Trophoblast cell (in vitro differentiated cells and primary cell): Measurements from ENCODE around the gene ARHGAP6.

Source experiments
- DNase-seq, 2 donors: peaks; one replicate each; pipeline ENCODE4 v3.0.0-alpha.2; 2016
- H2AFZ ChIP-seq: 2 replicates; pipeline ENCODE4 v1.6.1; 2013; ENCODE audit warnings: low read length, moderate library complexity, mild to moderate bottlenecking; ENCODE audit not compliant: insufficient read depth, poor library complexity
- H2AK5ac ChIP-seq: 2 replicates; pipeline ENCODE4 v1.6.1; 2013; ENCODE audit warnings: mild to moderate bottlenecking, low read length
- H2BK120ac ChIP-seq: 2 replicates; pipeline ENCODE4 v1.6.1; 2013; ENCODE audit warnings: low read length, mild to moderate bottlenecking, moderate library complexity; ENCODE audit not compliant: insufficient read depth, poor library complexity
- H2BK12ac ChIP-seq: 2 replicates; pipeline ENCODE4 v1.6.1; 2013; ENCODE audit warnings: mild to moderate bottlenecking, low read length, moderate library complexity
- H2BK5ac ChIP-seq: 2 replicates; pipeline ENCODE4 v1.6.1; 2013; ENCODE audit warnings: low read length, low read depth, moderate library complexity, mild to moderate bottlenecking; ENCODE audit not compliant: poor library complexity
- H3K14ac ChIP-seq: 2 replicates; pipeline ENCODE4 v1.6.1; 2013; ENCODE audit warnings: mild to moderate bottlenecking, low read length
- H3K18ac ChIP-seq: 2 replicates; pipeline ENCODE4 v1.6.1; 2013; ENCODE audit warnings: mild to moderate bottlenecking, low read length
- H3K23ac ChIP-seq: 2 replicates; pipeline ENCODE4 v1.6.1; 2013; ENCODE audit warnings: low read length
- H3K27ac ChIP-seq: 2 replicates; pipeline ENCODE4 v1.5.1; 2013; ENCODE audit warnings: low read depth, mild to moderate bottlenecking, inconsistent platforms, low read length, moderate library complexity
- H3K27me3 ChIP-seq: 2 replicates; pipeline ENCODE4 v1.6.1; 2013; ENCODE audit warnings: inconsistent platforms, mild to moderate bottlenecking, low read length, moderate library complexity; ENCODE audit not compliant: insufficient read depth
- H3K36me3 ChIP-seq, 2 experiments: 1 replicate in 1 of 2; 2 replicates in 1 of 2; pipeline ENCODE4 v1.6.1; 2013; ENCODE audit warnings: low read length in 2 of 2, mild to moderate bottlenecking in 2 of 2, moderate library complexity in 1 of 2; ENCODE audit not compliant: insufficient read depth in 2 of 2, control insufficient read depth in 1 of 2
- H3K4ac ChIP-seq: 2 replicates; pipeline ENCODE4 v1.6.1; 2013; ENCODE audit warnings: low read depth, mild to moderate bottlenecking, low read length, moderate library complexity
- H3K4me1 ChIP-seq, 2 experiments: 1 replicate in 1 of 2; 2 replicates in 1 of 2; pipeline ENCODE4 v1.6.1; 2013; ENCODE audit warnings: low read length in 2 of 2, mild to moderate bottlenecking in 2 of 2, moderate library complexity in 1 of 2; ENCODE audit not compliant: insufficient read depth in 2 of 2, control insufficient read depth in 1 of 2
- H3K4me2 ChIP-seq: 2 replicates; pipeline ENCODE4 v1.6.1; 2013; ENCODE audit warnings: inconsistent platforms, mild to moderate bottlenecking, low read length, moderate library complexity
- H3K4me3 ChIP-seq: 2 replicates; pipeline ENCODE4 v1.5.1; 2013; ENCODE audit warnings: mild to moderate bottlenecking, low read depth, low read length, inconsistent platforms
- H3K79me1 ChIP-seq: one replicate; pipeline ENCODE4 v1.6.1; 2013; ENCODE audit warnings: low read length
- H3K79me2 ChIP-seq: 2 replicates; pipeline ENCODE4 v1.6.1; 2013; ENCODE audit warnings: low read length, mild to moderate bottlenecking; ENCODE audit not compliant: control insufficient read depth, insufficient read depth, poor library complexity
- H3K9ac ChIP-seq: 2 replicates; pipeline ENCODE4 v1.6.1; 2013; ENCODE audit warnings: mild to moderate bottlenecking, low read length
- H3K9me3 ChIP-seq: 2 replicates; pipeline ENCODE4 v1.6.1; 2013; ENCODE audit warnings: low read depth, mild to moderate bottlenecking, control low read depth, inconsistent platforms, low read length; ENCODE audit not compliant: insufficient read depth
- H4K12ac ChIP-seq: 2 replicates; pipeline ENCODE4 v1.6.1; 2013; ENCODE audit warnings: low read depth, mild to moderate bottlenecking, low read length, moderate library complexity
- H4K8ac ChIP-seq: 2 replicates; pipeline ENCODE4 v1.6.1; 2013; ENCODE audit warnings: low read depth, mild to moderate bottlenecking, low read length, moderate library complexity
- H4K91ac ChIP-seq: one replicate; pipeline ENCODE4 v1.6.1; 2013; ENCODE audit warnings: low read depth, mild to moderate bottlenecking, low read length, moderate library complexity
- WGBS: extraction: QIAGEN DNeasy Blood & Tissue Kit; methylation state at CpG from one replicate; pipeline ENCODE4 v1.1.7; 2013; ENCODE audit warnings: missing lambda C conversion rate; ENCODE audit not compliant: insufficient read length, insufficient coverage; ENCODE audit errors: extremely low coverage; 5-methylcytosine and 5-hydroxymethylcytosine counted together

The ARHGAP6 gene

GRCh38 chrX:11265352-11265751 lies 400.4 kb downstream of the ARHGAP6 start:
- no peak overlapping the region for H3K4me2 ChIP-seq
- no peak overlapping the region for H2BK5ac ChIP-seq
- no CpG with 5 or more reads among the region's 3 CpGs for WGBS
- no peaks in the 10 kb centered on the region for H3K36me3 ChIP-seq
- no peaks in the 10 kb centered on the region for H3K79me2 ChIP-seq
- no peaks in the 10 kb centered on the region for H3K27me3 ChIP-seq
- H3K9me3 ChIP-seq, result no peaks in the 10 kb centered on the region
- H3K18ac ChIP-seq, result no peak overlapping the region
- no peak overlapping the region for H4K91ac ChIP-seq
- H4K8ac ChIP-seq, result no peak overlapping the region
- no peak overlapping the region for H3K14ac ChIP-seq
- no peak for DNase-seq
- H3K27ac ChIP-seq, result no peak overlapping the region
- no peak overlapping the region for H2BK120ac ChIP-seq
- no peaks in the 10 kb centered on the region for H3K4me1 ChIP-seq
- no peak overlapping the region for H3K9ac ChIP-seq
- no peak overlapping the region for H3K23ac ChIP-seq
- H2AK5ac ChIP-seq, result no peak overlapping the region
- no peak overlapping the region for H4K12ac ChIP-seq
- no peak overlapping the region for H2AFZ ChIP-seq
- no peak overlapping the region for H3K4ac ChIP-seq
- no peak overlapping the region for H2BK12ac ChIP-seq
- no peaks in the 10 kb centered on the region for H3K79me1 ChIP-seq
- H3K4me3 ChIP-seq, result no peak overlapping the region

GRCh38 chrX:11264925-11265324 lies 400.8 kb downstream of the ARHGAP6 start:
- Histone ChIP-seq H2BK5ac (no peak overlapping the region), H3K14ac (no peak overlapping the region), H2AK5ac (no peak overlapping the region), H3K4me2 (no peak overlapping the region), H3K9ac (no peak overlapping the region), H3K9me3 (no peaks in the 10 kb centered on the region), H3K23ac (no peak overlapping the region), H3K36me3 (no peaks in the 10 kb centered on the region), H4K91ac (no peak overlapping the region), H3K18ac (no peak overlapping the region), H2AFZ (no peak overlapping the region), H4K8ac (no peak overlapping the region), H4K12ac (no peak overlapping the region), H3K79me2 (no peaks in the 10 kb centered on the region), H2BK120ac (no peak overlapping the region), H3K27me3 (no peaks in the 10 kb centered on the region), H3K4me3 (no peak overlapping the region), H2BK12ac (no peak overlapping the region), H3K79me1 (no peaks in the 10 kb centered on the region), H3K4me1 (no peaks in the 10 kb centered on the region), H3K27ac (no peak overlapping the region), H3K4ac (no peak overlapping the region)
- WGBS, result no CpG with 5 or more reads among the region's 1 CpG
- no peak for DNase-seq

- Histone ChIP-seq H3K36me3 (no peaks in the 10 kb centered on the region), H3K27me3 (no peaks in the 10 kb centered on the region), H2BK12ac (no peak overlapping the region), H4K91ac (no peak overlapping the region), H3K4me3 (no peak overlapping the region), H3K4me1 (no peaks in the 10 kb centered on the region), H3K79me1 (no peaks in the 10 kb centered on the region), H3K9ac (no peak overlapping the region), H3K14ac (no peak overlapping the region), H3K23ac (no peak overlapping the region), H3K27ac (no peak overlapping the region), H3K4me2 (no peak overlapping the region), H2AFZ (no peak overlapping the region), H3K4ac (no peak overlapping the region), H2AK5ac (no peak overlapping the region), H2BK120ac (no peak overlapping the region), H3K9me3 (no peaks in the 10 kb centered on the region), H4K8ac (no peak overlapping the region), H3K18ac (no peak overlapping the region), H2BK5ac (no peak overlapping the region), H3K79me2 (no peaks in the 10 kb centered on the region), H4K12ac (no peak overlapping the region)
- WGBS, result no CpG with 5 or more reads among the region's 1 CpG
- peak; percentile 8 to 53 for DNase-seq
Observed at GRCh38 chrX:11261260-11261659, 404.5 kb downstream of the ARHGAP6 start.

- H3K9ac ChIP-seq, result no peak overlapping the region
- H2BK12ac ChIP-seq, result no peak overlapping the region
- no peak overlapping the region for H3K4me3 ChIP-seq
- no peak overlapping the region for H2BK5ac ChIP-seq
- no peaks in the 10 kb centered on the region for H3K9me3 ChIP-seq
- H4K91ac ChIP-seq, result no peak overlapping the region
- H4K8ac ChIP-seq, result no peak overlapping the region
- no peak overlapping the region for H2AK5ac ChIP-seq
- H3K14ac ChIP-seq, result no peak overlapping the region
- H3K23ac ChIP-seq, result no peak overlapping the region
- no peaks in the 10 kb centered on the region for H3K79me1 ChIP-seq
- H3K79me2 ChIP-seq, result no peaks in the 10 kb centered on the region
- no peaks in the 10 kb centered on the region for H3K27me3 ChIP-seq
- H3K4me1 ChIP-seq, result no peaks in the 10 kb centered on the region
- no peak overlapping the region for H2BK120ac ChIP-seq
- H3K36me3 ChIP-seq, result no peaks in the 10 kb centered on the region
- H3K4me2 ChIP-seq, result no peak overlapping the region
- no peak overlapping the region for H3K4ac ChIP-seq
- no peak for DNase-seq
- WGBS, result no CpG with 5 or more reads among the region's 1 CpG
- no peak overlapping the region for H3K18ac ChIP-seq
- H4K12ac ChIP-seq, result no peak overlapping the region
- H3K27ac ChIP-seq, result no peak overlapping the region
- no peak overlapping the region for H2AFZ ChIP-seq
Observed at GRCh38 chrX:11259437-11259836, 406.3 kb downstream of the ARHGAP6 start.
